Loucy (cell line): Measurements from ENCODE around the gene CBY3.

Experiments used
- EZH2phosphoT487 ChIP-seq: fragments of 200-600 bp; IDR thresholded peaks from 2 replicates; pipeline ENCODE4 v1.6.1; 2018; ENCODE audit warnings: antibody characterized with exemption, mild to moderate bottlenecking, moderate library complexity, borderline replicate concordance
- TF ChIP-seq, protein P1 (sequence below): fragments of 200-600 bp; sonication (generic); conservative IDR thresholded peaks from 2 replicates; pipeline ENCODE4 v1.5.1; 2014; ENCODE audit warnings: mild to moderate bottlenecking, antibody characterized with exemption, low read length

DNA sequence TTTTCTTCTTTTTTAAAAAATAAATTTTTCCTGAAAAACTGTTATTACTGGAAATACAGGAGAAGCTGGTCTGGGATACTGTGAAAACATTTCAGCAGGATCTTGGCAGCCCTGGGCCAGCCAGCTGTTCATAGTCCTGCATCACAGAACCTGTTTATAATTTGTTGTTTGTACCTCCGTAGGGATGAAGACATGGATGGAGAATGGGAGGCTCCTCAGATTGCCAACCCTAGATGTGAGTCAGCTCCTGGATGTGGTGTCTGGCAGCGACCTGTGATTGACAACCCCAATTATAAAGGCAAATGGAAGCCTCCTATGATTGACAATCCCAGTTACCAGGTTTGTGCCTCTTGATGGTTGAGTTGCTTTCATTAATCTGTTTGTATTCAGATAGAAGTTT, 39.4 kb upstream of the CBY3 start:
- TF ChIP-seq, protein P1, sequence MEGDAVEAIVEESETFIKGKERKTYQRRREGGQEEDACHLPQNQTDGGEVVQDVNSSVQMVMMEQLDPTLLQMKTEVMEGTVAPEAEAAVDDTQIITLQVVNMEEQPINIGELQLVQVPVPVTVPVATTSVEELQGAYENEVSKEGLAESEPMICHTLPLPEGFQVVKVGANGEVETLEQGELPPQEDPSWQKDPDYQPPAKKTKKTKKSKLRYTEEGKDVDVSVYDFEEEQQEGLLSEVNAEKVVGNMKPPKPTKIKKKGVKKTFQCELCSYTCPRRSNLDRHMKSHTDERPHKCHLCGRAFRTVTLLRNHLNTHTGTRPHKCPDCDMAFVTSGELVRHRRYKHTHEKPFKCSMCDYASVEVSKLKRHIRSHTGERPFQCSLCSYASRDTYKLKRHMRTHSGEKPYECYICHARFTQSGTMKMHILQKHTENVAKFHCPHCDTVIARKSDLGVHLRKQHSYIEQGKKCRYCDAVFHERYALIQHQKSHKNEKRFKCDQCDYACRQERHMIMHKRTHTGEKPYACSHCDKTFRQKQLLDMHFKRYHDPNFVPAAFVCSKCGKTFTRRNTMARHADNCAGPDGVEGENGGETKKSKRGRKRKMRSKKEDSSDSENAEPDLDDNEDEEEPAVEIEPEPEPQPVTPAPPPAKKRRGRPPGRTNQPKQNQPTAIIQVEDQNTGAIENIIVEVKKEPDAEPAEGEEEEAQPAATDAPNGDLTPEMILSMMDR, result no peak
- no peak for TF ChIP-seq EZH2phosphoT487
